Fibroblast of peridontal ligament (primary cell): ENCODE results near the gene GNG10.
"Not testable (repeated sequence)": the region's sequence is repeated elsewhere in the genome, so short reads cannot be mapped to it uniquely, and the experiment has no call there.

ENCODE experiments used
- DNase-seq: peaks from one replicate; pipeline ENCODE4 v3.0.0-alpha.2; 2010; ENCODE audit errors: extremely low read depth

The GNG10 gene

GRCh38 chr9:111661150-111661801 lies at the start of gene GNG10:
Gene GNG10, plus strand, starts transcription at chr9:111661605. Its CDS starts 30 bp downstream, at chr9:111661635.
- DNase-seq: peak; percentile 27

GRCh38 chr9:111613436-111614040 lies 47.9 kb upstream of the GNG10 start:
- no peak for DNase-seq

- DNase-seq: no peak
These were observed 45.5 kb upstream of the GNG10 start for GRCh38 chr9:111615928-111616327.

DNA sequence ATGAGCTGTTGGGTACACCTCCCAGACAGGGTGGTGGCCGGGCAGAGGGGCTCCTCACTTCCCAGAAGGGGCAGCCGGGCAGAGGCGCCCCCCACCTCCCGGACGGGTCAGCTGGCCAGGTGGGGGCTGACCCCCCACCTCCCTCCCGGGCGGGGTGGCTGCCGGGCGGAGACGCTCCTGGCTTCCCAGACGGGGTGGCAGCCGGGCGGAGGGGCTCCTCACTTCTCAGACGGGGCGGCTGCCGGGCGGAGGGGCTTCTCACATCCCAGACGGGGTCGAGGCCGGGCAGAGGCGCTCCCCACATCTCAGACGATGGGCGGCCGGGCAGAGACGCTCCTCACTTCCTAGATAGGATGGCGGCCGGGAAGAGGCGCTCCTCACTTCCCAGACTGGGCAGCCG lies 44.1 kb upstream of the GNG10 start:
- not testable (repeated sequence) for DNase-seq

DNA sequence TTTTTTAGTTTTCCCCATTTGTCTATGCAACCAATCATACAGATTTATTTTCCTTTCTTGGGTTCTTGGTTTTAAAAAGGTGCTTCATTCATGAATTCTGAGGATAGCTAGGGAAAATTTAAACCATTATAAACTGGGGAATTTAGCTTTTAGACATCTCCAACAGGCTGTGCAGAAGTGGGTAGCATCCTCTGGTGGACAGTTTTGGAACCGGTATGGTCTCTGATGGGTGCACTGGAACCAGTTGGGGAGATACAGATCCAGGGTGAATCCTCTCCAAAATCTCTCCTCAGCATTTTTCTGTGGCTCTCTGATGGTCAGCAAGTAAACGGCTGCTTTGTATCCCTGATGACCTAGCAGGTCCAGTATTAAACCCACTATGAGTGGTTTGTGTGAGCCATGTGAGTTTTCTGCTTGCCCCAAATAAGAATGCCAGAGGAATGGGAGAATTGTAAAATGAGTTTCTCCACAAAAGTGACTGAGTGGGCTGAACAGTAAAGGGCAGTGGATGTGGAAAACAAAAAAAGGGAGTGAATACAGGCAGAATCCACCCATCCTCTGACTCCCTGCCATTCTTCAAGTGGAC lies 39.4 kb upstream of the GNG10 start:
- peak; percentile 71 for DNase-seq

GRCh38 chr9:111622626-111623025 lies 38.8 kb upstream of the GNG10 start:
- peak; percentile 93 for DNase-seq

DNA sequence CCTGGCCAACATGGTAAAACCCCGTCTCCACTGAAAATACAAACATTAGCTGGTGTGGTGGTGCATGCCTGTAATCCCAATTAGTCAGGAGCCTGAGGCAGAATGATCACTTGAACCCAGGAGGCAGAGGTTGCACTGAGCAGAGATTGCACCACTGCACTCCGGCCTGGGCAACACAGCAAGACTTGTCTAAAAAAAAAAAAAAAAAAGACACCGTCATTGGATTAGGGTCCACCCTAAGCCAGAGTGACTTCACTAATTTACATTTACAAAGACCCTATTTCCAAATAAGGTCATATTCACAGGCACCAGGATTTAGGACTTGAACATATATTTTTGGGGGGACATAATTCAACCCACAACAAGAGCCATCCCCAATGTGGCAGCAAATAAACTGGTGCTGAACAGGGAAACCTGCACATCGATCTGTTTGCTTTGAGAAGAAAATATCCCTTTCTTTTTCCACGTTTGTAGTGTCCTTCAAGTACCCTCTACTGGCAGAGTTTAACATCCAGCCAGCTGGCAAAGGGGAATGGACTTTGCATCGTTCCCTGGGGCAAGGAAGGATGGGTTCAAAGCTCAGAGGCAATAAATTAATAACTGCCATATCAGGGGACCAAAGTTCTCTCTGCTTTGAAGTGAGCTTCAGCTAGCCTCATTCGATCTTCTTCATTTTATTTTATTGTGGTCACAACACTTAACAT lies 34.0 kb upstream of the GNG10 start:
- no peak for DNase-seq

- DNase-seq: no peak
These were observed 33.0 kb upstream of the GNG10 start for GRCh38 chr9:111628411-111628810.

DNA sequence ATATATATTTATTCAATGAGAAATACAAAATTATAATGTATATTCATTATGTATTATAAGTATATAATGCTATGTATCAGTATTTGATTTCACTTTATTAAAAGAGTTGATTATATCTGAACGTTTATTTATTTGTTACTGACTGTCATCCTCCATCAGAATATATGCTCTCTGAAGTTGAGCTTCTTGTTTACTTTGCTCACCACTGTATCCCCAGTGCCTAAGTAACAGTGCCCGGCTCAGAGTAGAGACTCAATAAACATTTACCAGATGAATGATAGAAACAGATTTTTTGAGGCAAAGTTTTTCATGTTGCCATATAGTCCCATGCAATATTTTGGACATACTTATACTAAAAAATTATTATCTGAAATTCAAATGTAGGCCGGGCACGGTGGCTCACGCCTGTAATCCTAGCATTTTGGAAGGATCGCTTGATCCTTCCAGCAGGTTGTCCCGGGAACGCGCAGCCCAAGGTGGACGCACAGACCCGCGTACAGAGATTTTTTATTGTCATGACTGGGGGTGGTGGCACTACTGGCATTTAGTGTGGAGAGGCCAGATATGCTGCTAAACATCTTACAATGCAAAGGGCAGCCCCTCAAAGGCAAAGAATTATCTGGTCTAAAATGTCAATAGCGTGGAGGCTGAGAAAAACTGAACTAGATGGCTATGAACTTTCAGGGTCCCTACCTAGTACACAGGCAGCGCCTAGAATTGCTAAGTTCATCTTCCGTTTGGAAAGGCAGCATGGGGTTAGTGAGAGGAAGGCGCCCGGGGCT lies 31.0 kb upstream of the GNG10 start:
- DNase-seq: no peak

DNA sequence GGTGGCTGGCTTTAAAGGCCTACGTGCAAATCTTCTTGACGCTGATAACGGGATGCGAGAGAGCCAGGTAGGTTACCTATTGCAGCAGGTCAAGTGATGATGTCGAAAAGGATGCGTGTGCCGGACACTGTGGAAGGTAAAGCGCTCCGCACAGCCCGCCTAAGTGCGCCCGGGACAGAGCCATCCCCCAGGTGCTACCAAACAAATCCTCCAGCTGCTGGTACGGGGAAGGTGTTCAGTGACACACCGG lies 30.5 kb upstream of the GNG10 start:
- DNase-seq: no peak

GRCh38 chr9:111631214-111631971 lies 30.0 kb upstream of the GNG10 start, which contains the start of gene DNAJC25:
Gene DNAJC25, plus strand, starts transcription at chr9:111631334. Its CDS starts 74 bp downstream, at chr9:111631408.
- peak; percentile 97 for DNase-seq

DNA sequence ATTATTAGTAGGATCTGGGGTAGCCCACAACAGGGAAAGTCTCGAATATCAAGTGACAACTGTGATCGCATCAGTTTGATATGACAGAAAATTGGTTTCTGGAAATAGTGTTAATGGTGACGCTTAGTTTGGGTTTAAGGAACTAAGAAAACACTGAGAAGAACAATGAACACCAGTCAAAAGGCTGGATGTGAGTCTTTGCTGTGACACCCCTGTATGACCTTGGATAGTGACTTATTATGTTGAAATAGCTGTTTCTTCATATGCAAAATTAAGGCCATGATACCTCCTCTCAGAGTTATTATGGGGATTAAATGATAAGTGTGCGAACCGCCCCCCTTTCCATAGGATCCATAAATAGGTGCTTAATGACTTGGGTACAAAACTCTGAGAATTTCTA lies 29.3 kb upstream of the GNG10 start:
- DNase-seq: no peak

DNA sequence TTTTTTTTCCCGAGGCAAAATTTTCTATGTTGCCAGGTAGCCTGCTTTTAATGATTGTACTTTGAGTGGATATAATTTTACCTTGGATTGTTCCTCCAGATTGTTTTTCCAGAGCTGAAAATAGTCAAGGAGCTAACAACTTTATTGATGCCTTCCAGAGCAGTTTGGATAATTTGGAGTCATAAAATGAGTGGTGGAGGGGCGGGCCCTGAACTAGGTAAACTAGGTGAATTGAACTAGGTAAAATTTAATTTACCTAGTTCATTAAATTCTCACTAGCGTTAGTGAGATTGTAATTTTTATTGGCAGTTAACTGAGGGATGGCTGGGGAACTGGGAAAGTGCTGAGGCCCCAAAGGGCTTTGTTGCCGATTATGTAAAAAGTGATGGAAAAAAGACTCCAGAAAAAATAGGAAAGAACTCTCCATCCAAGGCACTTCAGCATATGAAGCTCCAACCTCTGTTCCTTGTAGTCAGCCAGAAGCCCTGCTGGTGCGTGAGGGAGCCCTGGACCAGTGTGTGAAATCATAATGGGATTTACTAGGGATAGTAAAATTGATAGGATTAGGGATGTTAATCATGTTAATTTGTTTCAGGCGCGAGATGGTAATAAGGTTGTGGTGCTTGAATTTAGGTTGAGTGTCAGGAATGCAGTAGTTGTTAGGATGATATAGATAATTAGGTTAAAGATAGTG lies 28.6 kb upstream of the GNG10 start:
- no peak for DNase-seq

DNA sequence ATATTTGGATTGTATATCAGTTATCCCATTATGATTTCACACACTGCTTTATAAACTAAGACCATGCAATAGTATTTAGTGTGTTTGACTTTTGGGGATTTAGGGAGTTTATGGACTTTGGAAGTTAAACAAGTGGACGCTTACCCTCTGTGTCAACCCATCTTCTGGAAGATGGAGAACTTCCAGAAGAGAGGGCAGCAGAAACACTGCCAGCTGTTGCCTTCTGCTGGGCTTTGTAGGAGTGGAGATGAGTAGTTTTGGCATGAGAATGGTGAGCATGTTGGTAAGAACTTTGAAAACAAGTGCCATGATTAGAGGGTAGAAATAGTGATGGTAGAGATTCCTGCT lies 28.0 kb upstream of the GNG10 start:
- DNase-seq: no peak

GRCh38 chr9:111634860-111635259 lies 26.5 kb upstream of the GNG10 start:
- no peak for DNase-seq

- no peak for DNase-seq
These were observed 23.9 kb upstream of the GNG10 start for GRCh38 chr9:111637421-111637950.

GRCh38 chr9:111644195-111644772 lies 17.1 kb upstream of the GNG10 start:
- no peak for DNase-seq

DNA sequence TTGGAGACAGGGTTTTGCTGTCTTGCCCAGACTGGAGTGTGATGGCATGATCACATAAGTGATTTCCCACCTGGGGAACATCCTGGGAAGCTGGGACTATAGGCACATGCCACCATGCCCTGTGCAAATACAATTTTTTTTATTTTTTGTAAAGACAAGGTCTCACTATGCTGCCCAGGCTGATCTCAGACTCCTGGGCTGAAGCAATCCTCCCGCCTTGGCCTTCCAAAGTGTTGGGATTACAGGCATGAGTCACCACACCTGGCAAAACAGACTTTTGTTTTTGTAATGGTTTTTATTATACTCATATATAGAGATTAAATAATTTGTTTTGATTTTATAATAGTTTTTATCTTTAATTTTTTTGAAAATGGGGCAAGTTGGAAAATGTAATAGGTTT lies 15.6 kb upstream of the GNG10 start:
- DNase-seq: no peak

GRCh38 chr9:111646417-111646816 lies 15.0 kb upstream of the GNG10 start:
- no peak for DNase-seq

- DNase-seq: peak; percentile 66
These were observed 13.3 kb upstream of the GNG10 start for GRCh38 chr9:111648066-111648465.
